ENCODE results near the gene KEL. TPM values are rescaled to one million over a fixed set of nuclear protein-coding genes. Genes with fewer than 3 reads are reported as not detected.

The KEL gene, protein sequence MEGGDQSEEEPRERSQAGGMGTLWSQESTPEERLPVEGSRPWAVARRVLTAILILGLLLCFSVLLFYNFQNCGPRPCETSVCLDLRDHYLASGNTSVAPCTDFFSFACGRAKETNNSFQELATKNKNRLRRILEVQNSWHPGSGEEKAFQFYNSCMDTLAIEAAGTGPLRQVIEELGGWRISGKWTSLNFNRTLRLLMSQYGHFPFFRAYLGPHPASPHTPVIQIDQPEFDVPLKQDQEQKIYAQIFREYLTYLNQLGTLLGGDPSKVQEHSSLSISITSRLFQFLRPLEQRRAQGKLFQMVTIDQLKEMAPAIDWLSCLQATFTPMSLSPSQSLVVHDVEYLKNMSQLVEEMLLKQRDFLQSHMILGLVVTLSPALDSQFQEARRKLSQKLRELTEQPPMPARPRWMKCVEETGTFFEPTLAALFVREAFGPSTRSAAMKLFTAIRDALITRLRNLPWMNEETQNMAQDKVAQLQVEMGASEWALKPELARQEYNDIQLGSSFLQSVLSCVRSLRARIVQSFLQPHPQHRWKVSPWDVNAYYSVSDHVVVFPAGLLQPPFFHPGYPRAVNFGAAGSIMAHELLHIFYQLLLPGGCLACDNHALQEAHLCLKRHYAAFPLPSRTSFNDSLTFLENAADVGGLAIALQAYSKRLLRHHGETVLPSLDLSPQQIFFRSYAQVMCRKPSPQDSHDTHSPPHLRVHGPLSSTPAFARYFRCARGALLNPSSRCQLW
- polyA plus RNA-seq (2013, experiment 1 of 4) = 1.3 TPM
- 1.5 TPM for polyA plus RNA-seq (2013, experiment 2 of 4)
- polyA plus RNA-seq (2013, experiment 3 of 4) = 0.96 TPM
- 2.2 TPM for polyA plus RNA-seq (2013, experiment 4 of 4)

DNA sequence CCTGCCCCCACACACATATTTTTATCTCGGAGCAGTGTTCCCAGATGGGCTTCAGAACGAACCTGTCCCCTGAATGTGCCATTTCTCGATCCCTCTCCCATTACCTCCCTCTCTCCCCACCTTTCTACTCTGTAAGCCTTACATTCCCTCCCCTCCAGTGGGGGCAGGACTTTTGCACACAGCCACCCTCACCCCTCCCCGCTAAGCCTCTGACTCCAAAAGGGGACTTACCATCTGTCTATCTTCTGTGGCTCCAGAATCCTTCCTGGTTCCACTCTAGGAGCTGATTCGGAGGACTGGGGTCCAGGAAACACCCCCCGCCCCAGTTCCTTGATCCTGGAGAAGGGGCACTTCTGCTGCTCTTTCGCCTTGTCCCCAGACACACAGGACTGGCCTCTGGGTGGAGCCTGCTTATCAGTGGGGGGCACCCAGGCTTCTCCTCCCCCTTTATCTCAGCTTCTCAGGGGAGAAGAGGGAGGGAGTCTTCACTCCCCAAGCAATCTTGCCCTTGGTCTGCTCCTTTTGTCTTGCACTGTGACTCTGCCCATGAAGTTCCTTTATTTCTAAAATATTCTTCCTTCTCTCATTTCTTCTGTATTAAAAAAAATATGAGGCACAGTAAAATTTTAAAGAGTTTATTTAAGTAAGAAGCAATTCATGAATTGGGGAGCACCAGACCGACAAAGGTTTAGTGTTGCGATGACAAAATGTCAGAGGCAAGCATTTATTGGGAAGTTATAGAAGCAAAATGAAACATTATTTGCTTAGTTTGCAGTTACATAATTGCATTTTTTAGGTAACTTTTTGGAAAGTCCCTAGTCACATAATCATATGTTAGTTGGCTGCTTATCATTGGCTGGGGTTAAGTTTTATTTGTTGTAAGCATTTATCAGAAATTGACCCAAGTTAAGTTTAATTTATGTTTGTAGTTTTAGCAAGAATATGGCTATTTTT is at the start of gene KEL:
TSS of gene KEL (minus strand) at position 391 of the 954 bp plus-strand sequence. CDS start at position 234, 157 bp downstream.
- H3K27me3 ChIP-seq (ENCODE audit: control insufficient read depth, insufficient read depth, low read length, poor library complexity, severe bottlenecking) = no peaks in the 10 kb centered on the region
- WGBS, 2 experiments = 82 to 83% methylated on average over 9 of the region's 9 CpGs
- no peak within 1 kb of the TSS for H3K4me3 ChIP-seq (ENCODE audit: insufficient read depth, low read depth, low read length)
- peaks cover 10% of the 10 kb centered on the region for H3K4me1 ChIP-seq (ENCODE audit: control insufficient read depth, insufficient read depth, low read length)
- no peaks in the 10 kb centered on the region for H3K36me3 ChIP-seq (ENCODE audit: control insufficient read depth, insufficient read depth, low read length)
- no peak within 1 kb of the TSS for H3K27ac ChIP-seq (ENCODE audit: insufficient read depth, low read depth, low read length, poor library complexity, severe bottlenecking)
- no peaks in the 10 kb centered on the region for H3K9me3 ChIP-seq (ENCODE audit: control insufficient read depth, low read length)

DNA sequence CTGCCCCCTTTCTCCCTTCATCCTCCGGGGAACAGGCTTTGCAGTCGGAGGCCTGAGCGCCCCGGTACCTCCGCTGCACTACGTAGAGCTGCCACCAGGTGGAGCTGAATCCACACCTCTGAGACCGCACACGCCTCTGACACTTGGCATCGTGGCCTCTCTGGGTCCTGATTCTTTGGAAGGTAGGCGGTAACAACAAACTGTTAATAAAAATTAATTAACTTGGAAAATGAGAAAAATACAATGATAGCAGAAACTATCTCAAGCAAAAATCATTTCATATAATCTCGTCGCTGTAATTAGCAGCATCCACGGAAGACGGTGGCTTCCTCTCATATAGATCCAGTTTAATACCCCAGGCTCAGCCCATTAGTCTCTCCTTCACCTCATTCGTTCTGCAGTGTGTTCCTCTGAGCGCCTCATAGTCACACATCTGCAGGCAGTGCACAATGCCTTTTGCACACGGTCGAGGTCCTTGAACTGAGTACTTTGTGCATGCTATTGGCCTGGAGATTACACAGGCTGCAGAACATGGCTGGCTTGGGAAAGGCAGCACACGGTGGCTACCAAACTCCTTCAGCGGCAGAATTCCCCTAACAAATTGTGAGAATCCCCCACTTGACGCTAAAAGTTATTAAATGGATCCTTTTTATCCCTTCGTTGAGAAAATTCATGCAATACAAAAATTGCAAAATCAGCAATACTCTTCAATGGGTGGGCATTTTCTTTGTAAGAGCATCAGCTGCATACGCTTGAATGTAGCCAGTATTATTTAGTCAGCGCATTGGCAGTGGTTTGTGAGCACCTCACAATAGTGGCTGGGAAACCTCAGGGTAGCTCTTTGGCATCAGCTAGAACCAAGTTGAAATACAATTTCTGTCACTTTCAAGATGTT is 46.1 kb upstream of the KEL start:
- WGBS, 2 experiments = 51 to 57% methylated on average over 21 to 24 of the region's 24 CpGs
- Histone ChIP-seq H3K4me3 (ENCODE audit: insufficient read depth, low read depth, low read length) (no peak overlapping the region), H3K9me3 (ENCODE audit: control insufficient read depth, low read length) (no peaks in the 10 kb centered on the region), H3K4me1 (ENCODE audit: control insufficient read depth, insufficient read depth, low read length) (no peaks in the 10 kb centered on the region), H3K27me3 (ENCODE audit: control insufficient read depth, insufficient read depth, low read length, poor library complexity, severe bottlenecking) (no peaks in the 10 kb centered on the region), H3K36me3 (ENCODE audit: control insufficient read depth, insufficient read depth, low read length) (no peaks in the 10 kb centered on the region), H3K27ac (ENCODE audit: insufficient read depth, low read depth, low read length, poor library complexity, severe bottlenecking) (no peak overlapping the region)

DNA sequence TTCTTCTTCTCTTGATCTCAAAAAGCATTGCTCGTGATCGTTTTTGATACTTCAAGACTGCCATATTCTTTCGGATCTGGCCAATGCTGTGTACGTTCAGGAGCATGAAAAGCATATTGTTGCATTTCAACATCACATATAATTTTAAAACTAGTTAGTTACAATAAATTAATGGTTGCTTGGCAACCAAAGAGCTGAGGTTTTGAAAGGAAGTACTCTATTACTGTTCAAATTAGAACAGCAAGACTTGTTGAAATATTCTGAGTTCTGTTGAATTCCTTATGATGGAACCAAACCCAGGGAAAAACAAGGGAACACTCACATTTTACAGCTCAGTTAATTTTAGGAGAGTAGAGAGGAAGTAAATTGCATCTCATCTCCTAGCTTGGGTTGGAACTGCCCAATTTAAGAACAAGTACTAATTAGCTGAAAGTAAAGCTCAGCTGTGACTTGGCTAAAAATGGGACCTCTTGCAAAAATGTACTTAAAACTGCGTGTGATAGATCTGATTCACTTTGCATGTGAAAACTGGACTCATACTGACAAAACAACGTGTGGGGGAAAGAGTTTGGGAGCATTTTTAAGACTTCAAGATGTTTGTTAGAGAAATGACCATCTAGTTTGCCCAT is 43.6 kb upstream of the KEL start:
- no peaks in the 10 kb centered on the region for H3K27me3 ChIP-seq (ENCODE audit: control insufficient read depth, insufficient read depth, low read length, poor library complexity, severe bottlenecking)
- no peak overlapping the region for H3K4me3 ChIP-seq (ENCODE audit: insufficient read depth, low read depth, low read length)
- no peaks in the 10 kb centered on the region for H3K4me1 ChIP-seq (ENCODE audit: control insufficient read depth, insufficient read depth, low read length)
- 87 to 88% methylated on average over 5 to 6 of the region's 6 CpGs for WGBS, 2 experiments
- no peaks in the 10 kb centered on the region for H3K9me3 ChIP-seq (ENCODE audit: control insufficient read depth, low read length)
- no peaks in the 10 kb centered on the region for H3K36me3 ChIP-seq (ENCODE audit: control insufficient read depth, insufficient read depth, low read length)
- no peak overlapping the region for H3K27ac ChIP-seq (ENCODE audit: insufficient read depth, low read depth, low read length, poor library complexity, severe bottlenecking)

DNA sequence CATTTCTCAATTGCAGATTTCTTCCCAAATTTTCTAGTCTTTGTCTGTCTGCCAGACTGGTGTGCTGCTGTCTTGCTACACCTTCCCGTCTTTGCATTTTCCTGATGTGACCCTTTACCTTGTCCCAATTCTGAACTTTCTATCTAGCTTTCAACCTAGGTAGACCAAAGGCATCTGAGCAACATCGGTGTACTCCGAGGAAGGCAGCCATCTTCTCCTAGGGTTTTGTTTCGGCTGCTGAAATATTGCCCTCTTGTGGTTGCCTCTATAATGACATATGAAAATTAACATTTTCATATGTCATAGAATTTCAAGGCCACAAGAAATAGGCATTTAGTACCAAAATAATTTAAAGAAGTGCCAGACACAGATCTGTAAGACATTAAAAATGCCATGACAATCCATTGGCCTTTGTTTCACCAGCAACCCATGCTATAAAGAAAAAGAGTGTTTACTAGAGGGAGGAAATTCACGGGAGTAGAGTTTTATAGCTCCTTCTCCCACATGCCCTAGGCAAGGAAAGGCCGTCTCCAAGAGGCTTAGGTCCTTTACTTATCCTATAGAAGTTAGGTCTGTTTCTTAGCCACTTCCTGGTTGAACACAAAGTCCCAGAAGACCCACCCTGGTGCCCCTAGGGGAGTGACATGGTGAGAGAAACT is 41.4 kb upstream of the KEL start:
- H3K4me3 ChIP-seq (ENCODE audit: insufficient read depth, low read depth, low read length) = no peak overlapping the region
- WGBS, 2 experiments = 53 to 58% methylated on average over 4 to 6 of the region's 6 CpGs

DNA sequence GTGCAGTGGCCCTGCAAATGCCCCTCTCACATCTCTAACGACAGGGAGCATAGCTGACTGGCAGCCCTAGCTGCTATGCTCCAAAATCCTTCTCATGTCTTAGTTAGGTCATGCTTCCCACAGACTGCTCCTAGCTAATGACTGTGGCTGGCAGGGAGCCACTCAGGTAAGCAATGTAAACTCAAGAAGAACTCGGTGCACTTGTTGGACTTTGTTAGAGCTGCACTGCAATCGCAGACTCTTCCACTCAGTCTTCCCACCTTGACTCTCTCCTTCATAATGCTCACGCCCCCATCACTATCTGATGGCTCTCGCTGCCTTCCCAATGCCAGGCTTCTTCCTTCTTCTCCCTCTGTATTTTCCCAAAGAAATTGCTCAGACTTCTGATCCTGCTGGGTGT is 40.7 kb upstream of the KEL start:
- no peaks in the 10 kb centered on the region for H3K36me3 ChIP-seq (ENCODE audit: control insufficient read depth, insufficient read depth, low read length)
- H3K9me3 ChIP-seq (ENCODE audit: control insufficient read depth, low read length) = no peaks in the 10 kb centered on the region
- H3K27me3 ChIP-seq (ENCODE audit: control insufficient read depth, insufficient read depth, low read length, poor library complexity, severe bottlenecking) = no peaks in the 10 kb centered on the region
- H3K4me3 ChIP-seq (ENCODE audit: insufficient read depth, low read depth, low read length) = no peak overlapping the region
- WGBS, 2 experiments = 91 to 92% methylated on average over 5 of the region's 5 CpGs
- no peaks in the 10 kb centered on the region for H3K4me1 ChIP-seq (ENCODE audit: control insufficient read depth, insufficient read depth, low read length)
- H3K27ac ChIP-seq (ENCODE audit: insufficient read depth, low read depth, low read length, poor library complexity, severe bottlenecking) = no peak overlapping the region

More for the DNA sequence above, 41.4 kb upstream of the KEL start:
- Histone ChIP-seq H3K4me1 (ENCODE audit: control insufficient read depth, insufficient read depth, low read length) (no peaks in the 10 kb centered on the region), H3K36me3 (ENCODE audit: control insufficient read depth, insufficient read depth, low read length) (no peaks in the 10 kb centered on the region), H3K27ac (ENCODE audit: insufficient read depth, low read depth, low read length, poor library complexity, severe bottlenecking) (no peak overlapping the region), H3K9me3 (ENCODE audit: control insufficient read depth, low read length) (no peaks in the 10 kb centered on the region), H3K27me3 (ENCODE audit: control insufficient read depth, insufficient read depth, low read length, poor library complexity, severe bottlenecking) (no peaks in the 10 kb centered on the region)

DNA sequence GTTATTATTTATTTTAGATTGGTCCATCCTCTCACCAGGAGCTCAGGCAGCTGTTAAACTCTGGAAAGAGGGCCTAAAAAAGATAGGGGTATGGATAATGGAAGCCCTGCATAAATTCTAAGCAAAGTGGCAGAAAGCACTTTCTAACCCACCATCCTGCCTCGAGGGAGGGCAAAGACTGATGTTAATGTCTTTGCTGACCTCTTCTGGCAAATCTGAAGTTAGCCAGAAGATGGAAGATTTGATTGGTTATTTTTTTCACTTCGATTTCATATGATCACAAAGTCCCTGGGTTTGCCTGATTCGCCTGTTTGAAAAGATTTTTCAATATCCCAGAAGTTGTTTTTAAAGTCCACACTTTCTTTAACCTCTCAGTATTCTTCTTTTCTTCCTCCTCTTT is 39.9 kb upstream of the KEL start:
- H3K9me3 ChIP-seq (ENCODE audit: control insufficient read depth, low read length) = no peaks in the 10 kb centered on the region
- H3K4me3 ChIP-seq (ENCODE audit: insufficient read depth, low read depth, low read length) = no peak overlapping the region
- H3K36me3 ChIP-seq (ENCODE audit: control insufficient read depth, insufficient read depth, low read length) = no peaks in the 10 kb centered on the region
- no peak overlapping the region for H3K27ac ChIP-seq (ENCODE audit: insufficient read depth, low read depth, low read length, poor library complexity, severe bottlenecking)
- H3K27me3 ChIP-seq (ENCODE audit: control insufficient read depth, insufficient read depth, low read length, poor library complexity, severe bottlenecking) = no peaks in the 10 kb centered on the region
- no peaks in the 10 kb centered on the region for H3K4me1 ChIP-seq (ENCODE audit: control insufficient read depth, insufficient read depth, low read length)
- 49 to 62% methylated on average over 3 of the region's 3 CpGs for WGBS, 2 experiments

DNA sequence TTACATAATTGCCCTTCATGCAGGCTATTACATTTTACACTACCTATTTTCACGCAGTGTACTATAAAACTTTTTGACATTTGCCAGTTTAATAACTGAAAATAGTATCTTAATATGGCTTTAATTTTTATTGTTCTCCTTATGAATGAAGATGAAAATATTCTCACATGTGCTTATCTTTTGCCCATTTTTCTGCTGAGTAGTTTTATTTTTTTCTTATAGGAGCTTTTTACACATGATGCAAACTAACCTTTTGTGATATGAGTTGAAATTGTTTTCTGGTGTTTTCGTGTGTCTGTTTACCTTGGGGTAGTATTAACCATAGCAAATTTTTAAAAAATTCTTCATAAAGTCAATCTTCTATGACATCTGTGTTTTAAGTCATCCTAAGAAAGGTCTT is 38.5 kb upstream of the KEL start:
- H3K9me3 ChIP-seq (ENCODE audit: control insufficient read depth, low read length) = no peaks in the 10 kb centered on the region
- no peak overlapping the region for H3K4me3 ChIP-seq (ENCODE audit: insufficient read depth, low read depth, low read length)
- no peaks in the 10 kb centered on the region for H3K4me1 ChIP-seq (ENCODE audit: control insufficient read depth, insufficient read depth, low read length)
- no peaks in the 10 kb centered on the region for H3K36me3 ChIP-seq (ENCODE audit: control insufficient read depth, insufficient read depth, low read length)
- H3K27ac ChIP-seq (ENCODE audit: insufficient read depth, low read depth, low read length, poor library complexity, severe bottlenecking) = no peak overlapping the region
- no peaks in the 10 kb centered on the region for H3K27me3 ChIP-seq (ENCODE audit: control insufficient read depth, insufficient read depth, low read length, poor library complexity, severe bottlenecking)
- 100% methylated on average over 1 of the region's 2 CpGs; no CpG with 5 or more reads in 1 of the 2 experiments for WGBS, 2 experiments

DNA sequence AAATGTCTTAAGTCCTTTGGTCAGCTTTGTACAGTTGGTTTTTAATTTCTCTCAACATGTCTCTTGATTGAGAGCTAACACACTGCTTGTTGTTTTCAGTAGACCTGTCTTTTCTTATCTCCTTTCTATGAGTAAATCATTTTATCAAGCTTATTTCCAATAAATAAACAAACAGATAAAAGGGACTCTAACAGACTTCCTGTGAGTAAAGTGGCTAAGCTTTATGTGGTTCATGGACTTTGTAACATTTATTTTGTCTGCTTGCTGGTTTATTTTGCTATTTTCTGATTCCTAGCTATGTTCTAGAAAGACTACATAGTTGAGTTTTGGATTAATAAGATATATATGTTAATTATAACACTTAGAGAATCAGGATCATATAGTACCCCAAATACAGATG is 37.6 kb upstream of the KEL start:
- Histone ChIP-seq H3K9me3 (ENCODE audit: control insufficient read depth, low read length) (no peaks in the 10 kb centered on the region), H3K27me3 (ENCODE audit: control insufficient read depth, insufficient read depth, low read length, poor library complexity, severe bottlenecking) (no peaks in the 10 kb centered on the region), H3K4me1 (ENCODE audit: control insufficient read depth, insufficient read depth, low read length) (no peaks in the 10 kb centered on the region), H3K27ac (ENCODE audit: insufficient read depth, low read depth, low read length, poor library complexity, severe bottlenecking) (no peak overlapping the region), H3K36me3 (ENCODE audit: control insufficient read depth, insufficient read depth, low read length) (no peaks in the 10 kb centered on the region), H3K4me3 (ENCODE audit: insufficient read depth, low read depth, low read length) (no peak overlapping the region)
